ENCODE results near the gene MAP3K3.

DNA sequence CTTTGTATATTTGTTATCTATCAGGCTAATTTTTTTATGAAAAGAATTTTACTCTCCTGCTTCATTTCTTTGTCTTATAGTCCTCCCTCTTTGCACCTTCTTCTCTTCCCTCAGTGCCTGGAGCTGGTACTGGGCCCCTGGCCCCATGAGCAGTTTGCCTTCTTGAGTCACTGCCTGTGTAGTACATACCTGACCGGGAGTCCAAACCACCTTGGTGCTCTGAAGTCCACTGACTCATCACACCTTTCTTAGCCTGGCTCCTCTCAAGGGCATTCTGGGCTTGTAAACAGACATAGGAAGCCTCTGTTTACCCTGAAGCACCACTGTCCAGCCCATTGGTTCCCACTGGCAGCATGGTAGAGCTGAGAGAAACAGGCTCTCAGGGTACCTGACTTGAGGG, 32.6 kb upstream of the MAP3K3 start:
- TF ChIP-seq, protein P1, sequence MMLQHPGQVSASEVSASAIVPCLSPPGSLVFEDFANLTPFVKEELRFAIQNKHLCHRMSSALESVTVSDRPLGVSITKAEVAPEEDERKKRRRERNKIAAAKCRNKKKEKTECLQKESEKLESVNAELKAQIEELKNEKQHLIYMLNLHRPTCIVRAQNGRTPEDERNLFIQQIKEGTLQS (IDR thresholded peaks at IDR 0.05; ENCODE audit: borderline replicate concordance, extremely low read depth, low read depth, low read length): no peak
- TF ChIP-seq ZBTB40 (IDR thresholded peaks at IDR 0.05; ENCODE audit: borderline replicate concordance) (no peak), CTCF (IDR thresholded peaks at IDR 0.05 in 2 of 3, conservative IDR thresholded peaks at IDR 0.05 in 1 of 3; ENCODE audit: control insufficient read depth in 2 of 3, extremely low read depth in 1 of 3, insufficient read depth in 1 of 3, low read depth in 3 of 3, low read length in 3 of 3) (no peak), EZH2 (IDR thresholded peaks at IDR 0.05; ENCODE audit: borderline replicate concordance, control insufficient read depth, low read depth, low read length) (no peak), ZNF274 (IDR thresholded peaks at IDR 0.05; ENCODE audit: insufficient read depth, insufficient read length) (no peak)

Measured in GM12878 (cell line).